Measurements from ENCODE around the gene STX16. TPM values are rescaled to one million over a fixed set of nuclear protein-coding genes. Genes with fewer than 3 reads are reported as not detected.

STX16 gene
- total RNA-seq, 1 experiment from 2014 or later = 86.0 TPM

DNA sequence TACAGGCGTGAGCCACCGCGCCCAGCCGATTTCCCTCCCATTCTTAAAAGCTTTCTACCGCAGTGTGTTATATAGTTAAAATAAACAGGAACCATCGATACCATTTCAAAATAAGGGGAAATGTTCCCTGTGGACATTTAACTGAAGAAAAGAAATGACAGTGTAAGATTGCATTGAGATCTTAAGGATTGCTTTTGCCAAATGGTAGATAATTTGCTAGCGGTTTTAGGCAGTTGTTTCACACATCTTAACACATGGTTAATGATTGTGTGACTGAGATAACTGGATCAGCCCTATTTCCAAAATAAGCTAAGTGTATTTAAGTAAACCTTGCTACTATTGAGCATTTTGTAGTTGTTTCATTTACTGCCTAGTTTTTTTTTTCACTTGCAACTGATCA, 15.6 kb downstream of the STX16 start:
- H3K4me3 Mint-ChIP-seq (ENCODE audit: low read depth, unreplicated experiment) = no peak overlapping the region
- BruUV-seq (replicated peaks) = no TSS peak
- H3K27me3 Mint-ChIP-seq (ENCODE audit: unreplicated experiment) = no peaks in the 10 kb centered on the region
- no peaks in the 10 kb centered on the region for H3K9me3 Mint-ChIP-seq (ENCODE audit: low read depth, unreplicated experiment)
- TF ChIP-seq, protein P1, sequence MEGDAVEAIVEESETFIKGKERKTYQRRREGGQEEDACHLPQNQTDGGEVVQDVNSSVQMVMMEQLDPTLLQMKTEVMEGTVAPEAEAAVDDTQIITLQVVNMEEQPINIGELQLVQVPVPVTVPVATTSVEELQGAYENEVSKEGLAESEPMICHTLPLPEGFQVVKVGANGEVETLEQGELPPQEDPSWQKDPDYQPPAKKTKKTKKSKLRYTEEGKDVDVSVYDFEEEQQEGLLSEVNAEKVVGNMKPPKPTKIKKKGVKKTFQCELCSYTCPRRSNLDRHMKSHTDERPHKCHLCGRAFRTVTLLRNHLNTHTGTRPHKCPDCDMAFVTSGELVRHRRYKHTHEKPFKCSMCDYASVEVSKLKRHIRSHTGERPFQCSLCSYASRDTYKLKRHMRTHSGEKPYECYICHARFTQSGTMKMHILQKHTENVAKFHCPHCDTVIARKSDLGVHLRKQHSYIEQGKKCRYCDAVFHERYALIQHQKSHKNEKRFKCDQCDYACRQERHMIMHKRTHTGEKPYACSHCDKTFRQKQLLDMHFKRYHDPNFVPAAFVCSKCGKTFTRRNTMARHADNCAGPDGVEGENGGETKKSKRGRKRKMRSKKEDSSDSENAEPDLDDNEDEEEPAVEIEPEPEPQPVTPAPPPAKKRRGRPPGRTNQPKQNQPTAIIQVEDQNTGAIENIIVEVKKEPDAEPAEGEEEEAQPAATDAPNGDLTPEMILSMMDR (IDR thresholded peaks at IDR 0.05; ENCODE audit: unreplicated experiment) = no peak
- intact Hi-C loops (cut with micrococcal nuclease; ENCODE audit: unreplicated experiment) = no loop called here
- no peak for DNase-seq
- CTCF ChIA-PET = interaction anchor here (1.2 kb wide), 1 partner anchor 15 kb away, joined by 9 read pairs; the partner anchor contains the start of gene STX16
- no peaks in the 10 kb centered on the region for H3K4me1 Mint-ChIP-seq (ENCODE audit: low read depth, unreplicated experiment)
- H3K36me3 Mint-ChIP-seq (ENCODE audit: insufficient read depth, unreplicated experiment) = peaks cover 49% of the 10 kb centered on the region
- H3K27ac Mint-ChIP-seq (ENCODE audit: unreplicated experiment) = no peak overlapping the region

DNA sequence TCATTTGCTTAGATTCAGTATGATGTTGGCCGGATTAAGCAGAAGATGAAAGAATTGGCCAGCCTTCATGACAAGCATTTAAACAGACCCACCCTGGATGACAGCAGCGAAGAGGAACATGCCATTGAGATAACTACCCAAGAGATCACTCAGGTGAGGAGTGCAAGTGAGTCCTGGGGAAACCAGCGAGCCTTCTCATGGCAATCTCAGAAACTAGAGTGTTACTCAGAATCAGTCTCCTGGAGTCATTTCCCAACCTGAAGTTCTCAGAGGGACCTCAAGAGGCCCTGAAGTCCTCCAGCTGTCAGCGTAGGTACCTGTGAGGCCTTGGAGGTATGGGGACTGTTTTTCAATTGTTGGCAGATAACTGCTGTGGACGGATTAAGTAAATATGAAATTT, 16.9 kb downstream of the STX16 start:
- CTCF ChIA-PET = interaction anchor here (1.2 kb wide), 1 partner anchor 9 kb away, joined by 3 read pairs; no protein-coding TSS in a partner anchor
- H3K9me3 Mint-ChIP-seq (ENCODE audit: low read depth, unreplicated experiment) = no peaks in the 10 kb centered on the region
- TF ChIP-seq, protein P1 (IDR thresholded peaks at IDR 0.05; ENCODE audit: unreplicated experiment) = no peak
- no peaks in the 10 kb centered on the region for H3K4me1 Mint-ChIP-seq (ENCODE audit: low read depth, unreplicated experiment)
- peaks cover 55% of the 10 kb centered on the region for H3K36me3 Mint-ChIP-seq (ENCODE audit: insufficient read depth, unreplicated experiment)
- H3K27ac Mint-ChIP-seq (ENCODE audit: unreplicated experiment) = no peak overlapping the region
- BruUV-seq (replicated peaks) = no TSS peak
- DNase-seq = no peak
- no peak overlapping the region for H3K4me3 Mint-ChIP-seq (ENCODE audit: low read depth, unreplicated experiment)
- intact Hi-C loops (cut with micrococcal nuclease; ENCODE audit: unreplicated experiment) = no loop called here
- H3K27me3 Mint-ChIP-seq (ENCODE audit: unreplicated experiment) = no peaks in the 10 kb centered on the region

GRCh38 chr20:58668901-58669286, 17.8 kb downstream of the STX16 start:
- intact Hi-C loops (cut with micrococcal nuclease; ENCODE audit: unreplicated experiment) = no loop called here
- no peaks in the 10 kb centered on the region for H3K27me3 Mint-ChIP-seq (ENCODE audit: unreplicated experiment)
- no peaks in the 10 kb centered on the region for H3K9me3 Mint-ChIP-seq (ENCODE audit: low read depth, unreplicated experiment)
- H3K36me3 Mint-ChIP-seq (ENCODE audit: insufficient read depth, unreplicated experiment) = peaks cover 53% of the 10 kb centered on the region
- no peak overlapping the region for H3K4me3 Mint-ChIP-seq (ENCODE audit: low read depth, unreplicated experiment)
- BruUV-seq (replicated peaks) = no TSS peak
- CTCF ChIA-PET = no interaction called here
- DNase-seq = no peak
- H3K4me1 Mint-ChIP-seq (ENCODE audit: low read depth, unreplicated experiment) = no peaks in the 10 kb centered on the region
- H3K27ac Mint-ChIP-seq (ENCODE audit: unreplicated experiment) = no peak overlapping the region
- TF ChIP-seq, protein P1 (IDR thresholded peaks at IDR 0.05; ENCODE audit: unreplicated experiment) = no peak

GRCh38 chr20:58669287-58670006, 18.4 kb downstream of the STX16 start:
- H3K9me3 Mint-ChIP-seq (ENCODE audit: low read depth, unreplicated experiment) = no peaks in the 10 kb centered on the region
- no peak overlapping the region for H3K4me3 Mint-ChIP-seq (ENCODE audit: low read depth, unreplicated experiment)
- CTCF ChIA-PET = interaction anchor here (0.6 kb wide), 1 partner anchor 16 kb away, joined by 3 read pairs; no protein-coding TSS in a partner anchor
- no peak for DNase-seq
- H3K27me3 Mint-ChIP-seq (ENCODE audit: unreplicated experiment) = no peaks in the 10 kb centered on the region
- intact Hi-C loops (cut with micrococcal nuclease; ENCODE audit: unreplicated experiment) = no loop called here
- TF ChIP-seq, protein P1 (IDR thresholded peaks at IDR 0.05; ENCODE audit: unreplicated experiment) = no peak
- H3K4me1 Mint-ChIP-seq (ENCODE audit: low read depth, unreplicated experiment) = no peaks in the 10 kb centered on the region
- no TSS peak for BruUV-seq (replicated peaks)
- H3K27ac Mint-ChIP-seq (ENCODE audit: unreplicated experiment) = no peak overlapping the region
- H3K36me3 Mint-ChIP-seq (ENCODE audit: insufficient read depth, unreplicated experiment) = peaks cover 58% of the 10 kb centered on the region
